Hematopoietic multipotent progenitor cell (in vitro differentiated cells): ENCODE measurements around the gene OR4C12. TPM values are rescaled to one million over a fixed set of nuclear protein-coding genes. Genes with fewer than 3 reads are reported as not detected.
"Not testable (repeated sequence)": the region's sequence is repeated elsewhere in the genome, so short reads cannot be mapped to it uniquely, and the experiment has no call there.

Source experiments
- DNase-seq, 3 donors: peaks; one replicate each; pipeline ENCODE4 v3.0.0-alpha.2; 2011 to 2015; ENCODE audit warnings: low read depth in 2 of 3, low spot score in 2 of 3
- total RNA-seq: library from RNA; depleted of rRNA; stranded (reverse); fragments of >200 nt; gene quantifications from one replicate; pipeline ENCODE4 v1.2.3, GENCODE V29; 2012

OR4C12 gene
- not detected for total RNA-seq

DNA sequence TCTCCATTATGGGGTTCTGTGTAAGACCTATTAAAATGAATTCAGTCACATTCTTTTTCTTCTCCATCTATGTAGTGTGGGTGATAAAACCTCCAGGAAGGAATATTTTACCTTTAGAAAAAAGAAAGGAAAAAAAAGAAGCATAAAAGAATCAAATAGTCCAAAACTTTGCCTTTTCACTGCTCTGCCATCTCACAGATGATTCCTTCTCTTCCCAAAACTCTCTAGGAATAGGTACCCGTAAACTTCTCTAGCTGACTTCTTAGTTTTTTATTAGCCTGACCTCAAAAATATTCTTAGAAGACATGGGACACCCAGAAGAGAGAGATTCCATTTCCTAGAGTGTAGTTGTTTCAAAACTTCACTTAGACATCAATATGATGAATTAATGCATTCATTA lies at the start of gene OR4C12:
OR4C12 (minus strand) TSS at position 101 of the 400 bp plus-strand sequence; CDS start at position 67, 34 bp downstream.
- not testable (repeated sequence) for DNase-seq

DNA sequence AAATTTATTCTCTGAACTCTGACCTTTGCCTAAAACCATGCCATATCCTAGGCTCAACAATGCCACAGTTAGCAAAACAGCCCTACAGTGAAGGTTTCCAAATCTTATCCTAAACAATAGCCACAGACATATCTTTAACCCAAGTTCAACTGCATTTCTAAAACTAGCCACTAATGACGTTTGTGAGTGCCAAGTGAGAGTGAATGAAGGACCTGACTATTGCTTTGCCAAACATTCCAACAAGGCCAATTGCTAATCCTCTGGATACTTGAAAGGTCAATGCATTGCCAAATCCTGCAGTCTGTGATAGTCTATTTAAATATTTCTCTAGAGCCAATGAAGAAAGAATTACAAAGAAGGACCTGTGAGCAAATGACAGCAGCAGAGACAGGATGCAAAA lies 47.9 kb upstream of the OR4C12 start:
- no peak for DNase-seq

DNA sequence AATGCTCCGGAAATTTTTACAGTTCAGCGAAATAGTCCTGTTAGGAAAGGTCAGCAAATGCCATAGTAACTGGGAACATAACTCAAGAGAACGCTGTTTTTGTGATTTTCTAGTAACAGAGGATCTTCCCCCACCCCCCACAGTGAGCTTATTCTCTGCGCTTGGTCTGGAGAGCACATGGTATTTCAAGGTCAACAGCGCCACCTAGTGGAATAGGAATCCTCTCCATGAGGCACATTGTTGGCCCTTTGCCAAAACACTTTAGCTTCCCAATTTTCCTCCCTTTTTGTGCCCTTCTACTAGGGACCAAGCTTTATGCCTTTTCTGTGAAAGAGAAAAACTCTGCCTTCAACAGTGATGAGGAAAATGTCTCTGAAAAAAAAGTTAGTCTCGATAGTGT lies 13.2 kb upstream of the OR4C12 start:
- DNase-seq, result peak in 2 of 3 donors; percentile 25 to 54

DNA sequence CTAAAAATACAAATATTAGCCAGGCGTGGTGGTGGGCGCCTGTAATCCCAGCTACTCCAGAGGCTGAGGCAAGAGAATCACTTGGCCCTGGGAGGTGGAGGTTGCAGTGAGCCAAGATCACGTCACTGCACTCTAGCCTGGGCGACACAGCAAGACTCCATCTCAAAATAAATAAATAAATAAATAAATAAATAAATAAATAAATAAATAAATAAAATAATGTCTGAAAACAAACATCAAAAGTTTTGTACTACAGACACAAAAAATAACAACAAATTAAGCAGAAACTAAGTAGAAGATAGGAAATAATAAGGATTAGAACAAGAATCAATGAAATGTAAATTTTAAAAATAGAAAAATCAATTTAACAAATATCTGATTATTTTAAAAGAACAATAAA lies 8.9 kb downstream of the OR4C12 start:
- not testable (repeated sequence) for DNase-seq

DNA sequence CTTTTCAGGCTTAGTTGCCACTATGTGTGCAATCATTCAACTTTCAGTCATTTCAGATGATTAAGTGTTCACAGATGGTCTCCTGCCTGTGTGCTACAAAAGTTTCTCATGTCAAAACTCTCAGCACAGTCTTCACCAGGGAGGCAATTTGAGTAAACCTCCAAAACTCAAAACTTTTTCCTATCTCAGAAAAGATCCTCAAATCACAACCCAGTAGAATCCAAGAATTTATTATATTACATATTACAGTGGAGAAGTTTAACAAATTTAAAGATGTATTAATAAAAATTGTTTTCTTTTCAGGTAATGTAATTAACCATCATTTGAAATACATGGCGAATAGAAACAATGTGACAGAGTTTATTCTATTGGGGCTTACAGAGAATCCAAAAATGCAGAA lies 30.2 kb downstream of the OR4C12 start, which contains the start of gene OR4C13:
OR4C13 (plus strand) TSS at position 301 of the 400 bp plus-strand sequence; CDS start at position 333, 32 bp downstream.
- DNase-seq, result no peak

DNA sequence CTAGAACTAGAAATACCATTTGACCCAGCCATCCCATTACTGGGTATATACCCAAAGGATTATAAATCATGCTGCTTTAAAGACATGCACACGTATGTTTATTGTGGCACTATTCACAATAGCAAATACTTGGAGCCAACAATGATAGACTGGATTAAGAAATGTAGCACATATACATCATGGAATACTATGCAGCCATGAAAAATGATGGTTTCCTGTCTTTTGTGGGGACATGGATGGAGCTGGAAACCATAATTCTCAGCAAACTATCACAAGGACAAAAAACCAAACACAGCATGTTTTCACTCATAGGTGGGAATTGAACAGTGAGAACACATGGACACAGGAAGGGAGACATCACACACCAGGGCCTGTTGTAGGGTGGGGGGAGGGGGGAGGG lies 33.6 kb downstream of the OR4C12 start:
- not testable (repeated sequence) for DNase-seq

Other genes starting within 250 kb of the OR4C12 start
- gene OR4C13, start 30.1 kb downstream of the OR4C12 start, total RNA-seq, result not detected
- not detected for gene OR4C45, start 50.3 kb upstream of the OR4C12 start, total RNA-seq